ENCODE data around the gene CD274. TPM values are rescaled to one million over a fixed set of nuclear protein-coding genes. Genes with fewer than 3 reads are reported as not detected.

Gene CD274
- total and polyA plus RNA-seq, 10 of the 15 experiments (the other 5 are each of a cell fraction or from before 2014, with no cell fraction given) = 9.4 to 128 (median 24.6) TPM

GRCh38 chr9:5437254-5438216 lies 12.8 kb upstream of the CD274 start, which contains the start of gene PLGRKT (continued):
- TF ChIP-seq USF2 (IDR thresholded peaks at IDR 0.05; ENCODE audit: borderline replicate concordance, low read depth, low read length) = no peak
- TF ChIP-seq RB1 (IDR thresholded peaks at IDR 0.05; ENCODE audit: borderline replicate concordance) = peak; percentile 76; the same call in 1 of the 2 replicates
- TF ChIP-seq, protein P1, sequence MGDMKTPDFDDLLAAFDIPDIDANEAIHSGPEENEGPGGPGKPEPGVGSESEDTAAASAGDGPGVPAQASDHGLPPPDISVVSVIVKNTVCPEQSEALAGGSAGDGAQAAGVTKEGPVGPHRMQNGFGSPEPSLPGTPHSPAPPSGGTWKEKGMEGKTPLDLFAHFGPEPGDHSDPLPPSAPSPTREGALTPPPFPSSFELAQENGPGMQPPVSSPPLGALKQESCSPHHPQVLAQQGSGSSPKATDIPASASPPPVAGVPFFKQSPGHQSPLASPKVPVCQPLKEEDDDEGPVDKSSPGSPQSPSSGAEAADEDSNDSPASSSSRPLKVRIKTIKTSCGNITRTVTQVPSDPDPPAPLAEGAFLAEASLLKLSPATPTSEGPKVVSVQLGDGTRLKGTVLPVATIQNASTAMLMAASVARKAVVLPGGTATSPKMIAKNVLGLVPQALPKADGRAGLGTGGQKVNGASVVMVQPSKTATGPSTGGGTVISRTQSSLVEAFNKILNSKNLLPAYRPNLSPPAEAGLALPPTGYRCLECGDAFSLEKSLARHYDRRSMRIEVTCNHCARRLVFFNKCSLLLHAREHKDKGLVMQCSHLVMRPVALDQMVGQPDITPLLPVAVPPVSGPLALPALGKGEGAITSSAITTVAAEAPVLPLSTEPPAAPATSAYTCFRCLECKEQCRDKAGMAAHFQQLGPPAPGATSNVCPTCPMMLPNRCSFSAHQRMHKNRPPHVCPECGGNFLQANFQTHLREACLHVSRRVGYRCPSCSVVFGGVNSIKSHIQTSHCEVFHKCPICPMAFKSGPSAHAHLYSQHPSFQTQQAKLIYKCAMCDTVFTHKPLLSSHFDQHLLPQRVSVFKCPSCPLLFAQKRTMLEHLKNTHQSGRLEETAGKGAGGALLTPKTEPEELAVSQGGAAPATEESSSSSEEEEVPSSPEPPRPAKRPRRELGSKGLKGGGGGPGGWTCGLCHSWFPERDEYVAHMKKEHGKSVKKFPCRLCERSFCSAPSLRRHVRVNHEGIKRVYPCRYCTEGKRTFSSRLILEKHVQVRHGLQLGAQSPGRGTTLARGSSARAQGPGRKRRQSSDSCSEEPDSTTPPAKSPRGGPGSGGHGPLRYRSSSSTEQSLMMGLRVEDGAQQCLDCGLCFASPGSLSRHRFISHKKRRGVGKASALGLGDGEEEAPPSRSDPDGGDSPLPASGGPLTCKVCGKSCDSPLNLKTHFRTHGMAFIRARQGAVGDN (IDR thresholded peaks at IDR 0.05) = peak; percentile 55; the same call in 1 of the 2 replicates
- peak; percentile 84 for TF ChIP-seq IKZF1 (conservative IDR thresholded peaks at IDR 0.05)
- peak; percentile 85 for TF ChIP-seq NR2F1 (conservative IDR thresholded peaks at IDR 0.05)
- TF ChIP-seq ASH2L (IDR thresholded peaks at IDR 0.05; ENCODE audit: borderline replicate concordance, low read depth) = no peak
- peak in 1 of 2 experiments; percentile 37; a peak in 1 of 4 replicates for TF ChIP-seq EP300 (IDR thresholded peaks at IDR 0.05; ENCODE audit: borderline replicate concordance in 1 of 2, control insufficient read depth in 1 of 2, low read depth in 2 of 2, low read length in 2 of 2)
- no peak; the same call in 1 of the 2 replicates for TF ChIP-seq NRF1 (conservative IDR thresholded peaks at IDR 0.05; ENCODE audit: low read depth, low read length)
- peak; percentile 75; the same call in 1 of the 2 replicates for TF ChIP-seq MXI1 (IDR thresholded peaks at IDR 0.05; ENCODE audit: low read depth, low read length)
- TF ChIP-seq CEBPZ (IDR thresholded peaks at IDR 0.05; ENCODE audit: low read depth, low read length) = 0 out of 2 replicates have a peak, but pooled peaks have one; percentile 8
- peak; percentile 46; the same call in 1 of the 2 replicates for TF ChIP-seq ATF7 (IDR thresholded peaks at IDR 0.05; ENCODE audit: low read depth)
- peak; percentile 73; the same call in 1 of the 2 replicates for TF ChIP-seq POLR2AphosphoS2 (IDR thresholded peaks at IDR 0.05; ENCODE audit: low read depth, low read length)
- TF ChIP-seq SUZ12 (IDR thresholded peaks at IDR 0.05; ENCODE audit: unreplicated experiment) = no peak
- no peak for TF ChIP-seq EZH2 (IDR thresholded peaks at IDR 0.05; ENCODE audit: borderline replicate concordance, control insufficient read depth, low read depth, low read length)
- peak; percentile 69 for TF ChIP-seq CHD2 (IDR thresholded peaks at IDR 0.05; ENCODE audit: borderline replicate concordance, low read depth, low read length)
- no peak; the same call in 1 of the 2 replicates for TF ChIP-seq ZSCAN29 (IDR thresholded peaks at IDR 0.05)
- no peak for TF ChIP-seq FOS (IDR thresholded peaks at IDR 0.05; ENCODE audit: borderline replicate concordance, extremely low read depth, insufficient read length)
- TF ChIP-seq, protein P2, sequence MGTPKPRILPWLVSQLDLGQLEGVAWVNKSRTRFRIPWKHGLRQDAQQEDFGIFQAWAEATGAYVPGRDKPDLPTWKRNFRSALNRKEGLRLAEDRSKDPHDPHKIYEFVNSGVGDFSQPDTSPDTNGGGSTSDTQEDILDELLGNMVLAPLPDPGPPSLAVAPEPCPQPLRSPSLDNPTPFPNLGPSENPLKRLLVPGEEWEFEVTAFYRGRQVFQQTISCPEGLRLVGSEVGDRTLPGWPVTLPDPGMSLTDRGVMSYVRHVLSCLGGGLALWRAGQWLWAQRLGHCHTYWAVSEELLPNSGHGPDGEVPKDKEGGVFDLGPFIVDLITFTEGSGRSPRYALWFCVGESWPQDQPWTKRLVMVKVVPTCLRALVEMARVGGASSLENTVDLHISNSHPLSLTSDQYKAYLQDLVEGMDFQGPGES (IDR thresholded peaks at IDR 0.05) = peak; percentile 40; the same call in 1 of the 2 replicates

All from GM12878 (cell line).